H9 (cell line): ENCODE results near the gene SRGAP3. TPM values are rescaled to one million over a fixed set of nuclear protein-coding genes. Genes with fewer than 3 reads are reported as not detected.

ENCODE experiments used
- DNase-seq: peaks from one replicate; pipeline ENCODE4 v3.0.0-alpha.2; 2017
- H2AFZ ChIP-seq: one replicate; pipeline ENCODE4 v1.6.1; 2013; ENCODE audit warnings: mild to moderate bottlenecking, low read length, control low read depth, moderate library complexity
- H2AK5ac ChIP-seq: 2 replicates; pipeline ENCODE4 v1.6.1; 2013; ENCODE audit warnings: low read length, control low read depth, mixed read lengths; ENCODE audit not compliant: insufficient read length
- H2BK120ac ChIP-seq: one replicate; pipeline ENCODE4 v1.6.1; 2013; ENCODE audit warnings: low read depth, mild to moderate bottlenecking, low read length, control low read depth, inconsistent platforms; ENCODE audit not compliant: poor library complexity, severe bottlenecking
- H2BK12ac ChIP-seq: 2 replicates; pipeline ENCODE4 v1.6.1; 2013; ENCODE audit warnings: low read length, control low read depth, mixed read lengths, low read depth; ENCODE audit not compliant: insufficient read length
- H2BK15ac ChIP-seq: 2 replicates; pipeline ENCODE4 v1.6.1; 2013; ENCODE audit warnings: low read depth, low read length, control low read depth
- H2BK20ac ChIP-seq: one replicate; pipeline ENCODE4 v1.6.1; 2013; ENCODE audit warnings: low read depth, mild to moderate bottlenecking, low read length, control low read depth, inconsistent platforms; ENCODE audit not compliant: poor library complexity, severe bottlenecking
- H2BK5ac ChIP-seq: 2 replicates; pipeline ENCODE4 v1.6.1; 2013; ENCODE audit warnings: low read length, control low read depth, mixed read lengths; ENCODE audit not compliant: insufficient read length
- H3K14ac ChIP-seq: 2 replicates; pipeline ENCODE4 v1.6.1; 2013; ENCODE audit warnings: low read length, control low read depth; ENCODE audit not compliant: insufficient read depth
- H3K18ac ChIP-seq: 2 replicates; pipeline ENCODE4 v1.6.1; 2013; ENCODE audit warnings: low read depth, mild to moderate bottlenecking, mixed read lengths, low read length, control low read depth; ENCODE audit not compliant: insufficient read length
- H3K23ac ChIP-seq: 2 replicates; pipeline ENCODE4 v1.6.1; 2013; ENCODE audit warnings: low read length, control low read depth, mixed read lengths, low read depth; ENCODE audit not compliant: insufficient read length
- H3K23me2 ChIP-seq: 2 replicates; pipeline ENCODE4 v1.6.1; 2013; ENCODE audit warnings: low read depth, mild to moderate bottlenecking, mixed read lengths, low read length, control low read depth; ENCODE audit not compliant: insufficient read length, poor library complexity, severe bottlenecking
- H3K27ac ChIP-seq: 2 replicates; pipeline ENCODE4 v1.5.1; 2013; ENCODE audit warnings: low read length, control low read depth, mixed read lengths, low read depth; ENCODE audit not compliant: insufficient read length
- H3K27me3 ChIP-seq: 2 replicates; pipeline ENCODE4 v1.6.1; 2013; ENCODE audit warnings: low read length, control low read depth, inconsistent platforms; ENCODE audit not compliant: insufficient read depth
- H3K4ac ChIP-seq: 2 replicates; pipeline ENCODE4 v1.6.1; 2013; ENCODE audit warnings: low read depth, mild to moderate bottlenecking, control low read depth, inconsistent platforms, low read length, moderate library complexity
- H3K4me1 ChIP-seq: 2 replicates; pipeline ENCODE4 v1.6.1; 2013; ENCODE audit warnings: low read length, control low read depth, inconsistent platforms; ENCODE audit not compliant: insufficient read depth
- H3K4me2 ChIP-seq: 2 replicates; pipeline ENCODE4 v1.6.1; 2013; ENCODE audit warnings: low read length, control low read depth, mixed read lengths; ENCODE audit not compliant: insufficient read length, insufficient read depth
- H3K56ac ChIP-seq: 2 replicates; pipeline ENCODE4 v1.6.1; 2013; ENCODE audit warnings: low read depth, mild to moderate bottlenecking, mixed read lengths, low read length, control low read depth; ENCODE audit not compliant: insufficient read length
- H3K79me1 ChIP-seq: 2 replicates; pipeline ENCODE4 v1.6.1; 2013; ENCODE audit warnings: low read depth, mild to moderate bottlenecking, moderate library complexity, low read length, control low read depth, inconsistent platforms; ENCODE audit not compliant: insufficient read depth, poor library complexity, severe bottlenecking
- H3K79me2 ChIP-seq: 2 replicates; pipeline ENCODE4 v1.6.1; 2013; ENCODE audit warnings: low read length, control low read depth, inconsistent platforms; ENCODE audit not compliant: insufficient read depth
- H3K9ac ChIP-seq: 2 replicates; pipeline ENCODE4 v1.6.1; 2013; ENCODE audit warnings: low read length, control low read depth, mixed read lengths; ENCODE audit not compliant: insufficient read length; ENCODE audit errors: extremely low read depth
- H3K9me3 ChIP-seq: one replicate; pipeline ENCODE4 v1.6.1; 2013; ENCODE audit warnings: low read depth, low read length, inconsistent platforms; ENCODE audit not compliant: control insufficient read depth
- H3T11ph ChIP-seq: one replicate; pipeline ENCODE4 v1.6.1; 2013; ENCODE audit warnings: mild to moderate bottlenecking, low read length, control low read depth, inconsistent platforms
- H4K20me1 ChIP-seq: one replicate; pipeline ENCODE4 v1.6.1; 2013; ENCODE audit not compliant: control insufficient read depth, insufficient read length, insufficient read depth
- H4K5ac ChIP-seq: 2 replicates; pipeline ENCODE4 v1.6.1; 2013; ENCODE audit warnings: low read depth, mild to moderate bottlenecking, mixed read lengths, low read length, control low read depth; ENCODE audit not compliant: insufficient read length
- H4K8ac ChIP-seq: replicated peaks from 2 replicates; pipeline ENCODE4 v1.6.1; 2013; ENCODE audit warnings: low read length, control low read depth, mixed read lengths, low read depth; ENCODE audit not compliant: insufficient read length
- H4K91ac ChIP-seq: 2 replicates; pipeline ENCODE4 v1.6.1; 2013; ENCODE audit warnings: low read depth, mild to moderate bottlenecking, moderate library complexity, mixed read lengths, low read length, control low read depth; ENCODE audit not compliant: insufficient read length
- H3K27ac Mint-ChIP-seq, 3 experiments: 2 replicates in 2 of 3; 3 replicates in 1 of 3; pipeline ENCODE4 v1.8.0; 2020 to 2021; ENCODE audit warnings: mixed read lengths in 3 of 3, mild to moderate bottlenecking in 1 of 3, moderate library complexity in 1 of 3
- H3K27me3 Mint-ChIP-seq: 2 replicates; pipeline ENCODE4 v1.8.0; 2021; ENCODE audit warnings: low read depth, mild to moderate bottlenecking, moderate library complexity, mixed read lengths
- H3K36me3 Mint-ChIP-seq, 3 experiments: 2 replicates in 2 of 3; 3 replicates in 1 of 3; pipeline ENCODE4 v1.8.0; 2020 to 2021; ENCODE audit warnings: low read depth in 3 of 3, mixed read lengths in 3 of 3; ENCODE audit not compliant: insufficient read depth in 1 of 3
- H3K4me1 Mint-ChIP-seq, 2 experiments: 2 replicates each; pipeline ENCODE4 v1.8.0; 2020; ENCODE audit warnings: mixed read lengths in 2 of 2
- H3K4me3 Mint-ChIP-seq, 2 experiments: 2 replicates in 1 of 2; 3 replicates in 1 of 2; pipeline ENCODE4 v1.8.0; 2020 to 2021; ENCODE audit warnings: mild to moderate bottlenecking in 2 of 2, mixed read lengths in 2 of 2, moderate library complexity in 1 of 2
- H3K9me3 Mint-ChIP-seq, 2 experiments: 2 replicates in 1 of 2; 3 replicates in 1 of 2; pipeline ENCODE4 v1.8.0; 2020; ENCODE audit warnings: mild to moderate bottlenecking in 2 of 2, mixed read lengths in 2 of 2, moderate library complexity in 1 of 2
- WGBS: extraction: QIAGEN DNeasy Blood & Tissue Kit; methylation state at CpG from one replicate; pipeline ENCODE4 v1.1.7; 2013; ENCODE audit warnings: missing lambda C conversion rate, low lambda C conversion rate, mixed read lengths; ENCODE audit not compliant: insufficient read length; ENCODE audit errors: extremely low coverage; 5-methylcytosine and 5-hydroxymethylcytosine counted together
- total RNA-seq: library from RNA; stranded (reverse); gene quantifications from 2 replicates; pipeline ENCODE4 v1.2.1, GENCODE V29; 2021
- TF ChIP-seq, protein P1 (sequence below): fragments of 200-600 bp; sonication (generic); conservative IDR thresholded peaks from 3 replicates; pipeline ENCODE4 v1.8.0; 2021; ENCODE audit warnings: antibody characterized with exemption, mild to moderate bottlenecking

Gene SRGAP3
- total RNA-seq, 1 experiment from 2014 or later = 3.4 TPM

DNA sequence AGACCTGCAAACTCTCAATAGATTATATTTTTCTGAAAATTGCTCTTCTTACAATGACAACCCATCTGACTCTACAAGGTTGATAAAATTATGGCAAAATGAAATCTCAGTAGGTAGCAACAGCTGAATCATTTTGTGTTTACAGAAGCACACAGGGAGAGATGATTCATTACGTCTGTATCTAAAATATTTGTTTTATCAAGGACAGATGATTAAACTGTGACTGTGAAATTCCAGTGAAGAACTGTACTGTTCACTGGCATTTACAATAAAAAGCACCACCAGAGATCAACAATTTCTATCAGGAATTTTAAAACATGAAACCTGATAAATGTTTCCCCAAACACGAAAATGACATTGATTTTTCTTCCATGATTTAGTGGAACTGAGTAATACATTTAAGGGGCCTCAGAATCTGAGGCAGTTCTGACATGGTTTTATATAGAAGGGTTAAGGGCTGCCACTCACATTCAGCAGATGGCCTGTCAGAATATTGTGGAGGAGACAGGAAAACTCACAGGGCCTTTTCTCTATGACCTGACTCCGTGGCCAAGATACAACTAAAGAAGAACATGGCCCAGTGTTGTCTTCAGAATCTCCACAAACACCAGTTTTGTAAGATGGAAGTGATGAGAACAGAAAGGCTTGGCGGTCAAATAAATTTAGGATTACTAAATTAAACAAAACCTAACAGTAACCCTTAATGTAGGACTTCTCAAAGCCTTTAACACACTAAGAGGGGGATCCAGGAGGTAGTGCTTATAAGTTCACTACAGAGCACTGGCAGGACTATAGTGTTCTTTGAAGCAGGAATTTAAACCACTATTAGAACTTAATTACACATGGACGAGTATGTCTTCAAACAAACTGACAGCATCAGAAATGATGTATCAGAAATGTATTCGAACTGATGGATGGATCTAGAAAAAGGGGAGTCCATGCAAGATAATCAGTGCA lies 312.1 kb downstream of the SRGAP3 start:
- H2BK120ac ChIP-seq = no peak overlapping the region
- H3K14ac ChIP-seq = no peak overlapping the region
- H2BK5ac ChIP-seq = no peak overlapping the region
- no peak overlapping the region for H3K9ac ChIP-seq
- H3K27ac ChIP-seq = no peak overlapping the region
- H4K91ac ChIP-seq = no peak overlapping the region
- Mint-ChIP-seq H3K36me3 (peaks cover 8 to 47% (median 31%) of the 10 kb centered on the region in 3 experiments; a peak in 6 of 7 replicates), H3K4me1 (no peaks in the 10 kb centered on the region), H3K4me3 (no peak overlapping the region), H3K27ac (no peak overlapping the region; a peak in 1 of 7 replicates), H3K27me3 (no peaks in the 10 kb centered on the region), H3K9me3 (no peaks in the 10 kb centered on the region)
- H2AK5ac ChIP-seq = no peak overlapping the region
- WGBS = no CpG with 5 or more reads among the region's 6 CpGs
- H2BK20ac ChIP-seq = no peak overlapping the region
- H3K4me2 ChIP-seq = no peak overlapping the region
- H3K23me2 ChIP-seq = no peaks in the 10 kb centered on the region
- H3K9me3 ChIP-seq = no peaks in the 10 kb centered on the region
- no peaks in the 10 kb centered on the region for H3K27me3 ChIP-seq
- no peak overlapping the region for H4K8ac ChIP-seq
- H2BK12ac ChIP-seq = no peak overlapping the region
- no peaks in the 10 kb centered on the region for H4K20me1 ChIP-seq
- H3K79me2 ChIP-seq = no peaks in the 10 kb centered on the region
- no peak overlapping the region for H2BK15ac ChIP-seq
- no peak overlapping the region for H3K18ac ChIP-seq
- DNase-seq = no peak
- no peak overlapping the region for H3T11ph ChIP-seq
- TF ChIP-seq, protein P1, sequence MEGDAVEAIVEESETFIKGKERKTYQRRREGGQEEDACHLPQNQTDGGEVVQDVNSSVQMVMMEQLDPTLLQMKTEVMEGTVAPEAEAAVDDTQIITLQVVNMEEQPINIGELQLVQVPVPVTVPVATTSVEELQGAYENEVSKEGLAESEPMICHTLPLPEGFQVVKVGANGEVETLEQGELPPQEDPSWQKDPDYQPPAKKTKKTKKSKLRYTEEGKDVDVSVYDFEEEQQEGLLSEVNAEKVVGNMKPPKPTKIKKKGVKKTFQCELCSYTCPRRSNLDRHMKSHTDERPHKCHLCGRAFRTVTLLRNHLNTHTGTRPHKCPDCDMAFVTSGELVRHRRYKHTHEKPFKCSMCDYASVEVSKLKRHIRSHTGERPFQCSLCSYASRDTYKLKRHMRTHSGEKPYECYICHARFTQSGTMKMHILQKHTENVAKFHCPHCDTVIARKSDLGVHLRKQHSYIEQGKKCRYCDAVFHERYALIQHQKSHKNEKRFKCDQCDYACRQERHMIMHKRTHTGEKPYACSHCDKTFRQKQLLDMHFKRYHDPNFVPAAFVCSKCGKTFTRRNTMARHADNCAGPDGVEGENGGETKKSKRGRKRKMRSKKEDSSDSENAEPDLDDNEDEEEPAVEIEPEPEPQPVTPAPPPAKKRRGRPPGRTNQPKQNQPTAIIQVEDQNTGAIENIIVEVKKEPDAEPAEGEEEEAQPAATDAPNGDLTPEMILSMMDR = no peak
- H3K23ac ChIP-seq = no peak overlapping the region
- no peak overlapping the region for H3K56ac ChIP-seq
- H3K4ac ChIP-seq = no peak overlapping the region
- no peaks in the 10 kb centered on the region for H3K4me1 ChIP-seq
- H3K79me1 ChIP-seq = no peaks in the 10 kb centered on the region
- H2AFZ ChIP-seq = no peak overlapping the region
- H4K5ac ChIP-seq = no peak overlapping the region
